HL-60 (cell line): ENCODE measurements around the gene ACOX3.

ENCODE experiments used
- DNase-seq, 2 experiments: peaks; one replicate each; pipeline ENCODE4 v3.0.0-alpha.2; 2010 to 2020; ENCODE audit warnings: low read depth in 1 of 2, low spot score in 1 of 2
- H3K27ac ChIP-seq: fragments of 250-450 bp; sonication (Bioruptor Pico); replicated peaks from 2 replicates; pipeline ENCODE4 v1.5.1; 2020; ENCODE audit warnings: mild to moderate bottlenecking, moderate library complexity
- H3K27me3 ChIP-seq: fragments of 250-450 bp; sonication (Bioruptor Pico); 2 replicates; pipeline ENCODE4 v1.5.1; 2021; ENCODE audit warnings: mild to moderate bottlenecking, moderate library complexity; ENCODE audit not compliant: insufficient read depth, poor library complexity, severe bottlenecking
- H3K4me3 ChIP-seq: replicated peaks from 2 replicates; pipeline ENCODE4 v1.5.1; 2011; ENCODE audit warnings: mild to moderate bottlenecking, control low read depth, low read length; ENCODE audit not compliant: insufficient read depth
- GABPA ChIP-seq: IDR thresholded peaks from 2 replicates; pipeline ENCODE4 v1.6.1; 2012; ENCODE audit warnings: low read depth
- POLR2AphosphoS5 ChIP-seq: IDR thresholded peaks from 2 replicates; pipeline ENCODE4 v1.6.1; 2012; ENCODE audit warnings: low read depth
- SPI1 ChIP-seq: IDR thresholded peaks from 2 replicates; pipeline ENCODE4 v1.6.1; 2012; ENCODE audit warnings: low read depth, mild to moderate bottlenecking, borderline replicate concordance
- TF ChIP-seq, protein P1 (sequence below): IDR thresholded peaks from one replicate; pipeline ENCODE4 v1.5.1; 2011; ENCODE audit warnings: low read length, control low read depth, inconsistent platforms; ENCODE audit not compliant: insufficient read depth
- TF ChIP-seq, protein P2 (sequence below): IDR thresholded peaks from 2 replicates; pipeline ENCODE4 v1.6.1; 2012; ENCODE audit warnings: low read depth; ENCODE audit not compliant: insufficient replicate concordance

Gene ACOX3

DNA sequence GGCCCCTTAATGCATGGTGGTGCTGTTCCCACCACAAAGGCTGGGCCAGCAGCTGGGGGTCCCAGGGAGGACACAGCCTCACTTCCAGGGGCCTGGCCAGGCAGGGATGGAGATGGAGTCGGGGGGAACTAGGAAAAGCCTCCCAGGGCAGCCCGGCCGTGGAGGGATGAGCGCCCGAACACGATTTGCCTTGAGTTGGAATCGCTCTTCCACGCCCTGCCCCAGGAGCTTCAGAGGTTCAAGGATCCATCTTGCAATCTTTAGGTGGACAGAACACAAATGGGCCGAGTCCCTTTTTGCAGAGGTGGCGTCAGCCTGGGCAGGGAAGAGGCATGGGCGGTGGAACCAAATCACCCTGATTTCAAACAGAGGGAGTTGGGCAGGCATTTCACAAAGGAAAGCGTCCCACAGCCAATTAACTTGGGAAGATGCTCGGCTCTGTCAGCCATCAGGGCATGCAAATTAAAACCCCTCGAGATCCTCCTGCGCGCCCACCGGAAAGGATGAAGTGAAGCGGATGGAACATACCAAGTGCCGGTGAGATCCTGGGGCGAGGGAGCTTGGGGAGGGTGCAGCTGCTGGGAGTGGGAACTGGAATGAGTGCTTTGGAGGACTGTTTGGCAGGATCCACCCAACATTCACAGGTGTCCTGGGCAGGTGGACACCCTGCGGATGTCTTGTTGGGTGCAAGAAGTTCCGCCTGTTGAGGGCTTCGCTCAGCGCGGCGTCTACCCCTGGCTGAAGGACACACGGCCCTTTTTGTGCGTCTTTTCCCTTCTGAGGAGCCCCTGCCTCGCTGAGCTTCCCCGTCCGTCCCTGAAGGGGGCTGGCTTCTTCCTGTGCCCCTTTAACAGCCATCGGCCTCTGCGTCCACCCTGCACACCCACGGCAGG, 95.2 kb downstream of the ACOX3 start:
- H3K4me3 ChIP-seq = no peak overlapping the region

DNA sequence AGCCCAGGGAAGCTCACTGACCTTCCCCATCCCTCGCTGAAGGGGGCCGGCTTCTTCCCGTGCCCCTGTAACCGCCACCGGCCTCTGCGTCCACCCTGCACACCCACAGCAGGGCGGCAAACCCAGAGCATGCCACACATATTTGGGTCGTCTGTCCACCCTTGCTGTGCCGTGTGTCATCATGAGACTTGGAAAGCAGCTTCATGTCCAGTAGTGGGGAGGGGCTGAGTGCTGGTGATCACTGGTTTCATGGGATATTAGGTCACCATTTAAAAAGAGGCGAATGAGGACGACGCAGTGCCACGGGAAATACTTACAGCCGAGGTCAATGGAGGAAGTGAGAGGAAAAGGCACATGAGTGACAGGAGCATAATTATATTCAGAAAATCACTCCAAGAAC, 96.1 kb downstream of the ACOX3 start:
- DNase-seq = no peak
- Histone ChIP-seq H3K4me3 (no peak overlapping the region), H3K27me3 (no peaks in the 10 kb centered on the region), H3K27ac (no peak overlapping the region)
- no peak for TF ChIP-seq GABPA
- TF ChIP-seq POLR2AphosphoS5 = no peak
- no peak for TF ChIP-seq SPI1
- TF ChIP-seq, protein P1, sequence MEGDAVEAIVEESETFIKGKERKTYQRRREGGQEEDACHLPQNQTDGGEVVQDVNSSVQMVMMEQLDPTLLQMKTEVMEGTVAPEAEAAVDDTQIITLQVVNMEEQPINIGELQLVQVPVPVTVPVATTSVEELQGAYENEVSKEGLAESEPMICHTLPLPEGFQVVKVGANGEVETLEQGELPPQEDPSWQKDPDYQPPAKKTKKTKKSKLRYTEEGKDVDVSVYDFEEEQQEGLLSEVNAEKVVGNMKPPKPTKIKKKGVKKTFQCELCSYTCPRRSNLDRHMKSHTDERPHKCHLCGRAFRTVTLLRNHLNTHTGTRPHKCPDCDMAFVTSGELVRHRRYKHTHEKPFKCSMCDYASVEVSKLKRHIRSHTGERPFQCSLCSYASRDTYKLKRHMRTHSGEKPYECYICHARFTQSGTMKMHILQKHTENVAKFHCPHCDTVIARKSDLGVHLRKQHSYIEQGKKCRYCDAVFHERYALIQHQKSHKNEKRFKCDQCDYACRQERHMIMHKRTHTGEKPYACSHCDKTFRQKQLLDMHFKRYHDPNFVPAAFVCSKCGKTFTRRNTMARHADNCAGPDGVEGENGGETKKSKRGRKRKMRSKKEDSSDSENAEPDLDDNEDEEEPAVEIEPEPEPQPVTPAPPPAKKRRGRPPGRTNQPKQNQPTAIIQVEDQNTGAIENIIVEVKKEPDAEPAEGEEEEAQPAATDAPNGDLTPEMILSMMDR = no peak
- TF ChIP-seq, protein P2, sequence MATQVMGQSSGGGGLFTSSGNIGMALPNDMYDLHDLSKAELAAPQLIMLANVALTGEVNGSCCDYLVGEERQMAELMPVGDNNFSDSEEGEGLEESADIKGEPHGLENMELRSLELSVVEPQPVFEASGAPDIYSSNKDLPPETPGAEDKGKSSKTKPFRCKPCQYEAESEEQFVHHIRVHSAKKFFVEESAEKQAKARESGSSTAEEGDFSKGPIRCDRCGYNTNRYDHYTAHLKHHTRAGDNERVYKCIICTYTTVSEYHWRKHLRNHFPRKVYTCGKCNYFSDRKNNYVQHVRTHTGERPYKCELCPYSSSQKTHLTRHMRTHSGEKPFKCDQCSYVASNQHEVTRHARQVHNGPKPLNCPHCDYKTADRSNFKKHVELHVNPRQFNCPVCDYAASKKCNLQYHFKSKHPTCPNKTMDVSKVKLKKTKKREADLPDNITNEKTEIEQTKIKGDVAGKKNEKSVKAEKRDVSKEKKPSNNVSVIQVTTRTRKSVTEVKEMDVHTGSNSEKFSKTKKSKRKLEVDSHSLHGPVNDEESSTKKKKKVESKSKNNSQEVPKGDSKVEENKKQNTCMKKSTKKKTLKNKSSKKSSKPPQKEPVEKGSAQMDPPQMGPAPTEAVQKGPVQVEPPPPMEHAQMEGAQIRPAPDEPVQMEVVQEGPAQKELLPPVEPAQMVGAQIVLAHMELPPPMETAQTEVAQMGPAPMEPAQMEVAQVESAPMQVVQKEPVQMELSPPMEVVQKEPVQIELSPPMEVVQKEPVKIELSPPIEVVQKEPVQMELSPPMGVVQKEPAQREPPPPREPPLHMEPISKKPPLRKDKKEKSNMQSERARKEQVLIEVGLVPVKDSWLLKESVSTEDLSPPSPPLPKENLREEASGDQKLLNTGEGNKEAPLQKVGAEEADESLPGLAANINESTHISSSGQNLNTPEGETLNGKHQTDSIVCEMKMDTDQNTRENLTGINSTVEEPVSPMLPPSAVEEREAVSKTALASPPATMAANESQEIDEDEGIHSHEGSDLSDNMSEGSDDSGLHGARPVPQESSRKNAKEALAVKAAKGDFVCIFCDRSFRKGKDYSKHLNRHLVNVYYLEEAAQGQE = no peak

More for the DNA sequence above, 95.2 kb downstream of the ACOX3 start:
- no peak overlapping the region for H3K27ac ChIP-seq
- TF ChIP-seq, protein P1 = no peak
- TF ChIP-seq, protein P2 = no peak
- TF ChIP-seq GABPA (no peak), POLR2AphosphoS5 (no peak), SPI1 (no peak)
- DNase-seq = no peak
- H3K27me3 ChIP-seq = no peaks in the 10 kb centered on the region

DNA sequence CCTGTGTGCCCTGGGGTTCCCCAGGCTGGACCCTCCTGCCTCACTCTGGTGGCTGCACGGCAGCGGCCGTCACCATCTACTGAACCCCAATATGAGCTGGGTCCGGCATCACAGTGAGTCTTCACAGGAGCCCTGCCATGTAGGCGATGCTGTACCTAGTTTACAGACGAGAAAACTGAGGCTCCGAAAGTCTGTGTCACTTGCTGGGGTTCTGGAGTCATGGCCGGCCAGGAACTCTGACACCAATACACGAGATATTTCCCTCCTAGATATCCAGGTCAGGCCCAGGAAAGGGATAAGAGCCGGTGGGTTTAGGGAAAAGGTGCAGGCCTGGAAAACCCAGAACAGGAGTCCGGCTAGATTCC, 96.6 kb downstream of the ACOX3 start:
- H3K27ac ChIP-seq = no peak overlapping the region
- no peak for DNase-seq
- H3K4me3 ChIP-seq = no peak overlapping the region
- no peaks in the 10 kb centered on the region for H3K27me3 ChIP-seq
- TF ChIP-seq POLR2AphosphoS5 = no peak
- TF ChIP-seq GABPA = no peak
- TF ChIP-seq, protein P2 = no peak
- no peak for TF ChIP-seq SPI1
- TF ChIP-seq, protein P1 = no peak
